Naive thymus-derived CD8-positive, alpha-beta T cell (primary cell): ENCODE measurements around the gene CCL13. TPM values are rescaled to one million over a fixed set of nuclear protein-coding genes. Genes with fewer than 3 reads are reported as not detected.
A peak's percentile ranks its signal among the peaks of the same experiment; 100 is the strongest.

Experiments used
- ATAC-seq, 2 donors: fragments of 150-1000 bp; cut with Tn5 transposase in 1 of 2; sonication (Bioruptor Pico), chemical (Tn5 transposase) in 1 of 2; 1 replicate in 1 of 2; 2 replicates in 1 of 2; pipeline ENCODE4 v1.10.0; 2021; ENCODE audit warnings: mild to moderate bottlenecking in 2 of 2, moderate library complexity in 2 of 2
- POLR2A ChIA-PET: fragments of 350-600 bp; sonication (Branson Sonifier 250); formaldehyde crosslinking; loops from one replicate; lab custom pipeline; 2021; ENCODE audit warnings: antibody characterized with exemption; lab: Charles Lee
- DNase-seq, 10 donors: peaks; one replicate each; pipeline versions ENCODE4 v3.0.0 to v3.0.0-alpha.2; 2020 to 2022
- H3K27ac Mint-ChIP-seq, 10 donors: one replicate each; pipeline ENCODE4 v1.8.0; 2020 to 2022; ENCODE audit warnings: mild to moderate bottlenecking in 10 of 10, mixed read lengths in 10 of 10, moderate library complexity in 4 of 10, inconsistent platforms in 1 of 10
- H3K27me3 Mint-ChIP-seq, 5 donors: one replicate each; pipeline ENCODE4 v1.8.0; 2021 to 2022; ENCODE audit warnings: mixed read lengths in 5 of 5
- H3K36me3 Mint-ChIP-seq, 3 donors: one replicate each; pipeline ENCODE4 v1.8.0; 2020 to 2022; ENCODE audit warnings: mixed read lengths in 3 of 3, mild to moderate bottlenecking in 2 of 3, inconsistent platforms in 1 of 3
- H3K4me1 Mint-ChIP-seq, 4 donors: one replicate each; pipeline ENCODE4 v1.8.0; 2021 to 2022; ENCODE audit warnings: mixed read lengths in 4 of 4
- H3K4me3 Mint-ChIP-seq, 10 donors: one replicate each; pipeline ENCODE4 v1.8.0; 2020 to 2022; ENCODE audit warnings: mild to moderate bottlenecking in 10 of 10, mixed read lengths in 10 of 10, moderate library complexity in 6 of 10, inconsistent platforms in 1 of 10
- H3K9me3 Mint-ChIP-seq, 9 donors: one replicate each; pipeline ENCODE4 v1.8.0; 2020 to 2022; ENCODE audit warnings: mixed read lengths in 9 of 9, mild to moderate bottlenecking in 3 of 9, inconsistent platforms in 1 of 9, moderate library complexity in 1 of 9
- polyA plus RNA-seq, 3 donors: library from polyadenylated mRNA; unstranded; fragments of 300-500 nt; fragmentation: Illumina TruSeq; gene quantifications; one replicate each; pipeline ENCODE4 v1.2.3, GENCODE V29; 2021
- total RNA-seq, 8 experiments: library from RNA in 2 of 8; stranded (reverse) in 2 of 8; gene quantifications; one replicate each; pipeline ENCODE4 v1.2.3 and lab custom pipeline; 2021 to 2026

Gene CCL13
- total and polyA plus RNA-seq, 5 experiments from 2014 or later: not detected

GRCh38 chr17:34366010-34366409 is 9.7 kb downstream of the CCL13 start:
- H3K9me3 Mint-ChIP-seq: no peaks in the 10 kb centered on the region
- ATAC-seq (no peak), DNase-seq (no peak)
- POLR2A ChIA-PET: no interaction called here
- no peak overlapping the region for H3K27ac Mint-ChIP-seq
- H3K4me3 Mint-ChIP-seq: no peak overlapping the region
- H3K27me3 Mint-ChIP-seq: peaks cover 0 to 10% (median 4%) of the 10 kb centered on the region in 5 donors
- peaks cover 5 to 20% (median 18%) of the 10 kb centered on the region in 4 donors for H3K4me1 Mint-ChIP-seq
- no peaks in the 10 kb centered on the region for H3K36me3 Mint-ChIP-seq

- H3K4me3 Mint-ChIP-seq: no peak overlapping the region
- ATAC-seq: no peak
- peaks cover 5 to 22% (median 14%) of the 10 kb centered on the region in 4 donors for H3K4me1 Mint-ChIP-seq
- no peak overlapping the region for H3K27ac Mint-ChIP-seq
- POLR2A ChIA-PET: no interaction called here
- no peaks in the 10 kb centered on the region for H3K36me3 Mint-ChIP-seq
- no peaks in the 10 kb centered on the region for H3K9me3 Mint-ChIP-seq
- peaks cover 0 to 13% (median 4%) of the 10 kb centered on the region in 5 donors for H3K27me3 Mint-ChIP-seq
- no peak for DNase-seq
Measured at GRCh38 chr17:34366529-34367107, 10.3 kb downstream of the CCL13 start.

GRCh38 chr17:34367486-34368195 is 11.4 kb downstream of the CCL13 start:
- H3K36me3 Mint-ChIP-seq: no peaks in the 10 kb centered on the region
- POLR2A ChIA-PET: no interaction called here
- no peak overlapping the region for H3K27ac Mint-ChIP-seq
- H3K4me3 Mint-ChIP-seq: no peak overlapping the region
- DNase-seq: peak in 1 of 10 donors; percentile 35
- H3K4me1 Mint-ChIP-seq: peaks cover 5 to 22% (median 13%) of the 10 kb centered on the region in 4 donors
- ATAC-seq: no peak
- peaks cover 0 to 9% (median 4%) of the 10 kb centered on the region in 5 donors for H3K27me3 Mint-ChIP-seq
- no peaks in the 10 kb centered on the region for H3K9me3 Mint-ChIP-seq

GRCh38 chr17:34368196-34368945 is 12.1 kb downstream of the CCL13 start:
- POLR2A ChIA-PET: interaction anchor here (0.5 kb wide), 1 partner anchor 1430 kb away, joined by 5 read pairs; no protein-coding TSS in a partner anchor
- Mint-ChIP-seq H3K27me3 (peaks cover 2 to 5% (median 4%) of the 10 kb centered on the region in 5 donors), H3K4me1 (peaks cover 5 to 22% (median 13%) of the 10 kb centered on the region in 4 donors), H3K27ac (no peak overlapping the region), H3K9me3 (no peaks in the 10 kb centered on the region), H3K36me3 (no peaks in the 10 kb centered on the region), H3K4me3 (no peak overlapping the region)
- ATAC-seq (no peak), DNase-seq (peak in 1 of 10 donors; percentile 34)

- no peak overlapping the region for H3K27ac Mint-ChIP-seq
- POLR2A ChIA-PET: interaction anchor here (0.7 kb wide), 1 partner anchor 19 kb away, joined by 3 read pairs; no protein-coding TSS in a partner anchor
- ATAC-seq: no peak
Measured at GRCh38 chr17:34368946-34369500, 12.7 kb downstream of the CCL13 start.

GRCh38 chr17:34369571-34369970 is 13.3 kb downstream of the CCL13 start:
- Mint-ChIP-seq H3K27me3 (peaks cover 2 to 8% (median 4%) of the 10 kb centered on the region in 5 donors), H3K9me3 (no peaks in the 10 kb centered on the region), H3K36me3 (no peaks in the 10 kb centered on the region), H3K4me3 (no peak overlapping the region), H3K27ac (no peak overlapping the region), H3K4me1 (peaks cover 5 to 22% (median 13%) of the 10 kb centered on the region in 4 donors)
- ATAC-seq: no peak
- POLR2A ChIA-PET: interaction anchor here (0.7 kb wide), 1 partner anchor 18 kb away, joined by 3 read pairs; no protein-coding TSS in a partner anchor
- peak in 1 of 10 donors; percentile 16 for DNase-seq

More at GRCh38 chr17:34368946-34369500, 12.7 kb downstream of the CCL13 start:
- Mint-ChIP-seq H3K27me3 (peaks cover 2 to 8% (median 4%) of the 10 kb centered on the region in 5 donors), H3K36me3 (no peaks in the 10 kb centered on the region), H3K4me1 (peaks cover 5 to 22% (median 13%) of the 10 kb centered on the region in 4 donors), H3K4me3 (no peak overlapping the region), H3K9me3 (no peaks in the 10 kb centered on the region)
- peak in 1 of 10 donors; percentile 14 for DNase-seq

- no peak overlapping the region for H3K4me3 Mint-ChIP-seq
- no peaks in the 10 kb centered on the region for H3K36me3 Mint-ChIP-seq
- POLR2A ChIA-PET: no interaction called here
- ATAC-seq (no peak), DNase-seq (peak in 1 of 10 donors; percentile 23)
- H3K27ac Mint-ChIP-seq: no peak overlapping the region
- H3K4me1 Mint-ChIP-seq: peaks cover 3 to 17% (median 6%) of the 10 kb centered on the region in 4 donors
- H3K9me3 Mint-ChIP-seq: no peaks in the 10 kb centered on the region
- peaks cover 4 to 9% (median 6%) of the 10 kb centered on the region in 5 donors for H3K27me3 Mint-ChIP-seq
Measured at GRCh38 chr17:34370376-34370996, 14.2 kb downstream of the CCL13 start.

GRCh38 chr17:34370997-34371395 is 14.7 kb downstream of the CCL13 start:
- no peaks in the 10 kb centered on the region for H3K9me3 Mint-ChIP-seq
- ATAC-seq (no peak), DNase-seq (peak in 1 of 10 donors; percentile 24)
- POLR2A ChIA-PET: no interaction called here
- peaks cover 0 to 14% (median 2%) of the 10 kb centered on the region in 4 donors for H3K4me1 Mint-ChIP-seq
- peak overlapping the region in 1 of 10 donors; percentile 13 for H3K27ac Mint-ChIP-seq
- H3K4me3 Mint-ChIP-seq: no peak overlapping the region
- H3K36me3 Mint-ChIP-seq: no peaks in the 10 kb centered on the region
- peaks cover 1 to 11% (median 5%) of the 10 kb centered on the region in 5 donors for H3K27me3 Mint-ChIP-seq

- ATAC-seq (no peak), DNase-seq (no peak)
- Mint-ChIP-seq H3K27me3 (peaks cover 1 to 12% (median 5%) of the 10 kb centered on the region in 5 donors), H3K36me3 (no peaks in the 10 kb centered on the region), H3K4me3 (no peak overlapping the region), H3K9me3 (no peaks in the 10 kb centered on the region), H3K27ac (no peak overlapping the region), H3K4me1 (peaks cover 0 to 9% (median under 1%) of the 10 kb centered on the region in 4 donors)
- POLR2A ChIA-PET: no interaction called here
Measured at GRCh38 chr17:34371405-34372100, 15.3 kb downstream of the CCL13 start.

GRCh38 chr17:34374457-34374856 is 18.2 kb downstream of the CCL13 start:
- Mint-ChIP-seq H3K27ac (no peak overlapping the region), H3K4me3 (no peak overlapping the region), H3K36me3 (no peaks in the 10 kb centered on the region), H3K9me3 (no peaks in the 10 kb centered on the region), H3K27me3 (peaks cover 1 to 20% (median 8%) of the 10 kb centered on the region in 5 donors), H3K4me1 (peaks cover 0 to 20% (median 3%) of the 10 kb centered on the region in 4 donors)
- ATAC-seq: no peak
- POLR2A ChIA-PET: no interaction called here
- no peak for DNase-seq

GRCh38 chr17:34375426-34375997 is 19.2 kb downstream of the CCL13 start:
- Mint-ChIP-seq H3K27ac (no peak overlapping the region), H3K36me3 (no peaks in the 10 kb centered on the region), H3K4me3 (no peak overlapping the region), H3K4me1 (peaks cover 0 to 20% (median 3%) of the 10 kb centered on the region in 4 donors), H3K9me3 (no peaks in the 10 kb centered on the region), H3K27me3 (peaks cover 5 to 20% (median 9%) of the 10 kb centered on the region in 5 donors)
- POLR2A ChIA-PET: no interaction called here
- no peak for ATAC-seq
- DNase-seq: peak in 1 of 10 donors; percentile 21
